Measurements from ENCODE around the gene ALDOB. TPM values are rescaled to one million over a fixed set of nuclear protein-coding genes. Genes with fewer than 3 reads are reported as not detected.

The ALDOB gene
- total and polyA plus RNA-seq, 7 experiments from 2014 or later = not detected

DNA sequence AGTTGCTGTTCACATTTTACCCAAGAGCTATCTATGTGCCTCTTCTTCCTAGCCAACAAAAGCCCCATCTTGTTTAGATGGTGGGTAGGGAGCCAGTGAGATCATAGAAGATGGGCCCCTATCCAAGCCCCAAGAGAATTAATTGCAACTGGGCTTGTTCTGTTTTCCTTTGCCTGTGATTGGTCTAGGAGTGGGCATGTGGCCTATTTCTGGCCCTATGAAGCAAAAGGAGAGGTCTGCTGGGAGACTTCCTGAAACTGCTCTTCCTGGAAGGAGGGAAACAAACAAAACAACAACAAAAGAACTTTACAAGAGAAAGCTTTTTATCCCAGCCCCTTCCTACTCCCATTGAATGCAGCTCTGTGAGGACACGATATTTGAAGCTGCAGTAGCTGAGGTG lies 32.5 kb upstream of the ALDOB start:
- intact Hi-C loops (cut with micrococcal nuclease) = no loop called here
- Mint-ChIP-seq H3K27ac (no peak overlapping the region), H3K4me1 (no peaks in the 10 kb centered on the region), H3K27me3 (peaks cover 18 to 39% (median 34%) of the 10 kb centered on the region in 5 donors), H3K36me3 (no peaks in the 10 kb centered on the region), H3K4me3 (no peak overlapping the region), H3K9me3 (no peaks in the 10 kb centered on the region)
- H3K4me3 ChIP-seq (ENCODE audit: low read length) = no peak overlapping the region
- no peak for DNase-seq
- ChIA-PET POLR2A (no interaction called here), CTCF (interaction anchor here (1.2 kb wide), 1 partner anchor 9 kb away, joined by 3 read pairs; no protein-coding TSS in a partner anchor)
- no peaks in the 10 kb centered on the region for H3K9me3 ChIP-seq (ENCODE audit: control insufficient read depth in 2 of 3, low read length in 3 of 3)
- no peaks in the 10 kb centered on the region for H3K4me1 ChIP-seq (ENCODE audit: control insufficient read depth in 2 of 2, insufficient read depth in 2 of 2, low read length in 2 of 2)
- ATAC-seq = no peak
- H3K27me3 ChIP-seq (ENCODE audit: control insufficient read depth in 2 of 2, insufficient read depth in 2 of 2, low read length in 2 of 2) = no peaks in the 10 kb centered on the region
- no peaks in the 10 kb centered on the region for H3K36me3 ChIP-seq (ENCODE audit: control insufficient read depth in 2 of 3, insufficient read depth in 3 of 3, low read length in 3 of 3)
- no peak overlapping the region for H3K27ac ChIP-seq (ENCODE audit: low read depth, low read length)

DNA sequence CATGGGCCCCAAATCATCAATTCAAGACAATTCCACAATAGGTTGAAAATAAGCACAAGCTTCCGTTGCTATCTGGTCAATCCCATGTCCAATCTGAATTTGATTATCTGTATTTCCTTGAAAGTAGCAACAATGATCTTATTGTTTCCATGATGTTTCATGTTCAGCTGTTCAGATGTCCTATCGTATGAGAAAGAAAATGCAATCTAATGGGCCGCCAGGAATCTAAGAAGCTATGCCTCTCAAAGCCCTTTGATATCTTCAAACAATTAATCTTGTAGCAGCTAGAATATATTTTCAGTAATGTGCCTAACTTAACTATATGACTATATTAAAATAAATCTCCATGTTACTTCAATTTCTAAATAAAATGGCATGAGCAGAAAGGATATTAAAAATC lies 32.1 kb upstream of the ALDOB start:
- H3K27ac ChIP-seq (ENCODE audit: low read depth, low read length) = no peak overlapping the region
- DNase-seq (no peak), ATAC-seq (no peak)
- no peaks in the 10 kb centered on the region for H3K4me1 Mint-ChIP-seq
- ChIA-PET CTCF (interaction anchor here (1.2 kb wide), 1 partner anchor 8 kb away, joined by 3 read pairs; no protein-coding TSS in a partner anchor), POLR2A (no interaction called here)
- no peak overlapping the region for H3K4me3 ChIP-seq (ENCODE audit: low read length)
- no peaks in the 10 kb centered on the region for H3K9me3 Mint-ChIP-seq
- no peaks in the 10 kb centered on the region for H3K36me3 ChIP-seq (ENCODE audit: control insufficient read depth in 2 of 3, insufficient read depth in 3 of 3, low read length in 3 of 3)
- no peaks in the 10 kb centered on the region for H3K4me1 ChIP-seq (ENCODE audit: control insufficient read depth in 2 of 2, insufficient read depth in 2 of 2, low read length in 2 of 2)
- H3K9me3 ChIP-seq (ENCODE audit: control insufficient read depth in 2 of 3, low read length in 3 of 3) = no peaks in the 10 kb centered on the region
- H3K27me3 Mint-ChIP-seq = peaks cover 18 to 43% (median 34%) of the 10 kb centered on the region in 5 donors
- no peaks in the 10 kb centered on the region for H3K27me3 ChIP-seq (ENCODE audit: control insufficient read depth in 2 of 2, insufficient read depth in 2 of 2, low read length in 2 of 2)
- H3K27ac Mint-ChIP-seq = no peak overlapping the region
- intact Hi-C loops (cut with micrococcal nuclease) = no loop called here
- H3K36me3 Mint-ChIP-seq = no peaks in the 10 kb centered on the region
- H3K4me3 Mint-ChIP-seq = no peak overlapping the region

DNA sequence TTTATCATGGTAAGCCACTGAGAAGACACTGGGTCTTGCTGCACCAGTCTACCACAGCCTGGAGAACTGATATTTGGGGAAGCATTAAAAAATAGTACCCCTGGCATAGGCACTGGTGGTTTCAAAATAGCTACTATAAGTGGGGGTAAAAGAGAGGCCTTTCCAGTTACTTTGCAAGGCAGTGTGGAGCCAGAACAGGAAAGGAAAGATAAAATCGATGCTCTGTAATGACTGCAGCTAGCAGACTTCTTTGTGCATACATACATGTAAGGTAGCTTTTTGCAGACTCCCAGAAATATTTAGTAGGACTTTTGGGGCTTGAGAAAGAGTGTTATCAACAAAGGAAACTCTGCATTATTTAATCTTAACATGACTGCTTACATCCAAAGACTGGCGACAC lies 31.3 kb upstream of the ALDOB start:
- H3K27me3 ChIP-seq (ENCODE audit: control insufficient read depth in 2 of 2, insufficient read depth in 2 of 2, low read length in 2 of 2) = no peaks in the 10 kb centered on the region
- CTCF ChIA-PET = interaction anchor here (1.2 kb wide), 1 partner anchor 8 kb away, joined by 3 read pairs; no protein-coding TSS in a partner anchor
- no peak overlapping the region for H3K4me3 ChIP-seq (ENCODE audit: low read length)
- Mint-ChIP-seq H3K36me3 (no peaks in the 10 kb centered on the region), H3K27ac (no peak overlapping the region), H3K4me1 (no peaks in the 10 kb centered on the region), H3K4me3 (no peak overlapping the region), H3K9me3 (no peaks in the 10 kb centered on the region), H3K27me3 (peaks cover 14 to 40% (median 31%) of the 10 kb centered on the region in 5 donors)
- H3K27ac ChIP-seq (ENCODE audit: low read depth, low read length) = no peak overlapping the region
- intact Hi-C loops (cut with micrococcal nuclease) = no loop called here
- ATAC-seq (no peak), DNase-seq (no peak)
- POLR2A ChIA-PET = interaction anchor here (0.6 kb wide), 1 partner anchor 1449 kb away, joined by 3 read pairs; no protein-coding TSS in a partner anchor
- H3K4me1 ChIP-seq (ENCODE audit: control insufficient read depth in 2 of 2, insufficient read depth in 2 of 2, low read length in 2 of 2) = no peaks in the 10 kb centered on the region
- no peaks in the 10 kb centered on the region for H3K9me3 ChIP-seq (ENCODE audit: control insufficient read depth in 2 of 3, low read length in 3 of 3)
- H3K36me3 ChIP-seq (ENCODE audit: control insufficient read depth in 2 of 3, insufficient read depth in 3 of 3, low read length in 3 of 3) = no peaks in the 10 kb centered on the region

DNA sequence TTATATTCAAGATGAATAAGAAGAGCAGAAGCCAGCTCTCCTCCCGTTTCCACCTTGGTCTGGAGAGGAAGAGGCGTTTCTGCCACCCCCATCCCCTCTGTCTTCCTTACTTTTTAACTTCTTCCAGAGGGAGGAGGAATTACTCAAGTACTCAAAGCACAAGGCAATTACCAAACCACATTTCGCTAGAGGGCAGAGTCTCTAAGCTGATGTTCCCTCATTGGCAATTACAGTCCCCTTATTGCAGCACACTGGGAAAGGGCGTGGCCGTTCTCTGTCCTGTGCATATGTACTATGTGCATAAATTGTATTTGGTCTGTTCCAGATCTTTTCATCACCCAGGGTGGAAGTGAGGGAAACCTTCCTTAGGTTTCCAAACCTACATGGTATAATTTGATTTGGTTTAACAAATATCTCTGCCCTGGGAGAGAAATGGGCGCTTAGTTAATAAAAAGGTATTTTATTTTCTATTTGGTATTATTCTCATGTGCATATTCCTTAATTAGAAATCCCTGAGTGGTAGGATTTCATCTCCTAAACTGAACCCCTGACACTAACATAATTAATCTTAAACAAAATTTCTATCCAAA lies 29.8 kb upstream of the ALDOB start:
- Histone ChIP-seq H3K27ac (ENCODE audit: low read depth, low read length) (no peak overlapping the region), H3K4me1 (ENCODE audit: control insufficient read depth in 2 of 2, insufficient read depth in 2 of 2, low read length in 2 of 2) (no peaks in the 10 kb centered on the region), H3K4me3 (ENCODE audit: low read length) (no peak overlapping the region), H3K36me3 (ENCODE audit: control insufficient read depth in 2 of 3, insufficient read depth in 3 of 3, low read length in 3 of 3) (no peaks in the 10 kb centered on the region), H3K9me3 (ENCODE audit: control insufficient read depth in 2 of 3, low read length in 3 of 3) (no peaks in the 10 kb centered on the region), H3K27me3 (ENCODE audit: control insufficient read depth in 2 of 2, insufficient read depth in 2 of 2, low read length in 2 of 2) (no peaks in the 10 kb centered on the region)
- ATAC-seq = no peak
- H3K4me3 Mint-ChIP-seq = no peak overlapping the region
- intact Hi-C loops (cut with micrococcal nuclease) = no loop called here
- peaks cover 14 to 45% (median 31%) of the 10 kb centered on the region in 5 donors for H3K27me3 Mint-ChIP-seq
- no peaks in the 10 kb centered on the region for H3K9me3 Mint-ChIP-seq
- ChIA-PET POLR2A (no interaction called here), CTCF (no interaction called here)
- no peak overlapping the region for H3K27ac Mint-ChIP-seq
- no peak for DNase-seq
- no peaks in the 10 kb centered on the region for H3K4me1 Mint-ChIP-seq
- H3K36me3 Mint-ChIP-seq = no peaks in the 10 kb centered on the region

DNA sequence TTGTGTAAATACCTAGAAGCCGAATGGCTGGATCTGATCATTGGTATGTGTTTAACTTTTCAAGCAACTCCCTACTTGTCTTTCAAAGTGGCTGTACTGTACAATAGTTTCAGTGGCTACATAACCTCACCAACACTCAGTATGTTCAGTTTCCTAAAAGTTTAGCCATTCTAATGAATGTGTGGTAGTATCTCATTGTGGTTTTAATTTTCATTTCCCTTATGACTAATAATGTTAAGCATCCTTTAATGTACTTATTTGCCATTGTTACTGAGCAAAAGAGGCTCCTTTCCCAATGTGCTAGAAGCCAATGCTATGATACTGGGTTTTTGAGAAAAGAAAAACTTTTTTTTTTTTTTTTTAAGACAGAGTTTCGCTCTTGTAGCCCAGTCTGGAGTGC lies 27.8 kb upstream of the ALDOB start:
- ATAC-seq (no peak), DNase-seq (no peak)
- no peaks in the 10 kb centered on the region for H3K9me3 Mint-ChIP-seq
- no peak overlapping the region for H3K4me3 Mint-ChIP-seq
- ChIA-PET POLR2A (no interaction called here), CTCF (no interaction called here)
- peaks cover 0 to 2% (median 0%) of the 10 kb centered on the region in 7 donors for H3K4me1 Mint-ChIP-seq
- Histone ChIP-seq H3K4me3 (ENCODE audit: low read length) (no peak overlapping the region), H3K27me3 (ENCODE audit: control insufficient read depth in 2 of 2, insufficient read depth in 2 of 2, low read length in 2 of 2) (no peaks in the 10 kb centered on the region), H3K27ac (ENCODE audit: low read depth, low read length) (no peak overlapping the region), H3K4me1 (ENCODE audit: control insufficient read depth in 2 of 2, insufficient read depth in 2 of 2, low read length in 2 of 2) (no peaks in the 10 kb centered on the region), H3K9me3 (ENCODE audit: control insufficient read depth in 2 of 3, low read length in 3 of 3) (no peaks in the 10 kb centered on the region), H3K36me3 (ENCODE audit: control insufficient read depth in 2 of 3, insufficient read depth in 3 of 3, low read length in 3 of 3) (no peaks in the 10 kb centered on the region)
- H3K27ac Mint-ChIP-seq = no peak overlapping the region
- peaks cover 8 to 45% (median 22%) of the 10 kb centered on the region in 5 donors for H3K27me3 Mint-ChIP-seq
- H3K36me3 Mint-ChIP-seq = no peaks in the 10 kb centered on the region
- intact Hi-C loops (cut with micrococcal nuclease) = no loop called here

DNA sequence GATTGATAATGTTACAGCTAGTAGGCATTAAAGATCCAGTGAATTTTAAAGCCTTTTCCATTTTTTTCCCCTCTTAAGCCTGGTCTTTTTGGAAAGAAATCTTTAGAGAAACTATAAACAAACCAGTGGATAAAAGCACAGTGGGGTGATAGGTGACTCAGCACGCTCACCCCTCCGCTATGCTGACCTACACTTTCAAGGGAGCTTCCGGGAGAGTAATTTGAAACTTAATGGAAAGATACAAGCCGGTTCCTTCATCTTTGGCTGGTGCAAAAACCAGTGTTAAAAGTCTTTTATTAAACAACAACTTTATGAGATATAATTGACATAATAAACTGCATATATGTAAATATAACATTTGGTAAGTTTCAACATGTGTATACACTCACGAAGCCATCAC lies 27.0 kb upstream of the ALDOB start:
- Histone ChIP-seq H3K9me3 (ENCODE audit: control insufficient read depth in 2 of 3, low read length in 3 of 3) (no peaks in the 10 kb centered on the region), H3K27ac (ENCODE audit: low read depth, low read length) (no peak overlapping the region), H3K36me3 (ENCODE audit: control insufficient read depth in 2 of 3, insufficient read depth in 3 of 3, low read length in 3 of 3) (no peaks in the 10 kb centered on the region), H3K4me3 (ENCODE audit: low read length) (no peak overlapping the region), H3K4me1 (ENCODE audit: control insufficient read depth in 2 of 2, insufficient read depth in 2 of 2, low read length in 2 of 2) (no peaks in the 10 kb centered on the region), H3K27me3 (ENCODE audit: control insufficient read depth in 2 of 2, insufficient read depth in 2 of 2, low read length in 2 of 2) (no peaks in the 10 kb centered on the region)
- Mint-ChIP-seq H3K4me3 (no peak overlapping the region), H3K4me1 (peaks cover 0 to 2% (median 0%) of the 10 kb centered on the region in 7 donors), H3K27ac (no peak overlapping the region), H3K9me3 (no peaks in the 10 kb centered on the region), H3K27me3 (peaks cover 8 to 42% (median 22%) of the 10 kb centered on the region in 5 donors), H3K36me3 (no peaks in the 10 kb centered on the region)
- POLR2A ChIA-PET = no interaction called here
- no peak for DNase-seq
- ATAC-seq = no peak
- intact Hi-C loops (cut with micrococcal nuclease) = no loop called here
- CTCF ChIA-PET = interaction anchor here (2.2 kb wide), 1 partner anchor 67 kb away, joined by 11 read pairs; no protein-coding TSS in a partner anchor

DNA sequence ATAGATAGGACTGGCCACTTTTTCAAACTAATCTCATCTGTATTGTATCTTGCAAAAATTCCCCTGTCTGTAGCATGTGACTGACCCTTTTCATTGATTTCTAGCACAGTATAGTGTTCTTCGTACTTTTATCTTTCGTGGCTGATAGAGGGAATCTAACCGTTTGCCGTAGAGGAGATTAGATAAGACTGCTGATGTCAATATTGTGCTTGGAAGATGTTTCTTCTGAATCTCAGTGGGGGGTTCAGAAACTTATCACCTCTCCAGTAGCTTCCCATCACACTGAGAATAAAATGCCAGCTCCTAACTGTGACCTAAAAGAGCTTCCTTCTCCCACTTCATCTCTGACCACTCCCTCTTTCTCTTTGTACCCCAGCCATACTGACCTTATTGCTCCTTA lies 25.4 kb upstream of the ALDOB start:
- Mint-ChIP-seq H3K4me3 (no peak overlapping the region), H3K36me3 (no peaks in the 10 kb centered on the region), H3K9me3 (no peaks in the 10 kb centered on the region), H3K4me1 (peaks cover 0 to 2% (median 0%) of the 10 kb centered on the region in 7 donors), H3K27me3 (peaks cover 11 to 45% (median 28%) of the 10 kb centered on the region in 5 donors), H3K27ac (no peak overlapping the region)
- CTCF ChIA-PET = interaction anchor here (0.6 to 2.2 kb wide), 3 partner anchors 67 to 109 kb away, joined by 3 to 11 read pairs (median 4); no protein-coding TSS in a partner anchor
- intact Hi-C loops (cut with micrococcal nuclease) = no loop called here
- POLR2A ChIA-PET = no interaction called here
- H3K36me3 ChIP-seq (ENCODE audit: control insufficient read depth in 2 of 3, insufficient read depth in 3 of 3, low read length in 3 of 3) = no peaks in the 10 kb centered on the region
- H3K27ac ChIP-seq (ENCODE audit: low read depth, low read length) = no peak overlapping the region
- H3K9me3 ChIP-seq (ENCODE audit: control insufficient read depth in 2 of 3, low read length in 3 of 3) = no peaks in the 10 kb centered on the region
- no peak overlapping the region for H3K4me3 ChIP-seq (ENCODE audit: low read length)
- DNase-seq = no peak
- no peak for ATAC-seq
- H3K27me3 ChIP-seq (ENCODE audit: control insufficient read depth in 2 of 2, insufficient read depth in 2 of 2, low read length in 2 of 2) = no peaks in the 10 kb centered on the region
- H3K4me1 ChIP-seq (ENCODE audit: control insufficient read depth in 2 of 2, insufficient read depth in 2 of 2, low read length in 2 of 2) = no peaks in the 10 kb centered on the region

All from naive thymus-derived CD4-positive, alpha-beta T cell (primary cell).